Mammary epithelial cell (primary cell): ENCODE measurements around the gene BTLA.

ENCODE experiments used
- CTCF ChIP-seq, 2 donors: IDR thresholded peaks in 1 of 2; conservative IDR thresholded peaks in 1 of 2; 2 replicates each; pipeline ENCODE4 v1.5.1; 2011 to 2012; ENCODE audit warnings: inconsistent platforms in 2 of 2, low read length in 2 of 2, mild to moderate bottlenecking in 2 of 2, control low read depth in 1 of 2, low read depth in 1 of 2; ENCODE audit not compliant: insufficient read depth in 1 of 2; ENCODE audit errors: extremely low read depth in 1 of 2
- EZH2 ChIP-seq: IDR thresholded peaks from 2 replicates; pipeline ENCODE4 v1.6.1; 2012; ENCODE audit warnings: low read length, inconsistent platforms, borderline replicate concordance

GRCh38 chr3:112463250-112463649 is 36.0 kb downstream of the BTLA start:
- TF ChIP-seq EZH2 (no peak), CTCF (conservative IDR thresholded peaks at IDR 0.05 in 1 of 2, IDR thresholded peaks at IDR 0.05 in 1 of 2; ENCODE audit: extremely low read depth in 1 of 2, insufficient read depth in 1 of 2, low read depth in 1 of 2, low read length in 2 of 2) (no peak)
